ENCODE data around the gene BMPR1A.

The BMPR1A gene

GRCh38 chr10:86802473-86803108 is 46.2 kb downstream of the BMPR1A start:
- H3K27ac ChIP-seq (ENCODE audit: low read length), result no peak overlapping the region
- H3K27me3 ChIP-seq (ENCODE audit: low read depth, low read length), result no peaks in the 10 kb centered on the region
- H3K79me2 ChIP-seq (ENCODE audit: low read length), result peaks cover 8% of the 10 kb centered on the region

DNA sequence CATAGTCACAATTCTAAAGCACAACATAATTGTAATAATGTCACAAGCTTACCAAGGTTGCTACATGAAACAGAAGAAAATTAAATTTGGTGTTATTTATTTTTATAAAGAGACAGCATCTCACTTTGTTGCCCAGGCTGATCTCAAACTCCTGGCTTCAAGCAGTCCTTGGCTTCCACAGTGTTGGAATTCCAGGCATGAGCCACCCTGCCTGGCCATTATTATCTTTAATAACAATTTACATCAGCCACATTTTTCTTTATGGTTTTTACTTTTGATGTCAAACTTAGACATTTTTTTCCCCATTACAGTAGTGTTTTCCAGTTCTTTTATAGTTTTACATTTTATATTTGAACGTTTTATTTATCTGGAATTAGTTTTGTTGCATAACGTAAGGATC is 46.7 kb downstream of the BMPR1A start:
- peaks cover 26% of the 10 kb centered on the region for H4K20me1 ChIP-seq (ENCODE audit: insufficient read depth, low read length)
- H3K9ac ChIP-seq (ENCODE audit: low read length), result no peak overlapping the region
- no peak overlapping the region for H3K4me2 ChIP-seq (ENCODE audit: low read length)
- H3K4me3 ChIP-seq (ENCODE audit: low read length), result no peak overlapping the region
- no peaks in the 10 kb centered on the region for H3K9me3 ChIP-seq (ENCODE audit: insufficient read depth, low read length)
- TF ChIP-seq EZH2phosphoT487 (IDR thresholded peaks at IDR 0.05; ENCODE audit: low read depth) (no peak), CTCF (IDR thresholded peaks at IDR 0.05; ENCODE audit: low read depth, low read length) (no peak)
- no peak overlapping the region for H2AFZ ChIP-seq (ENCODE audit: low read depth, low read length)
- no peak overlapping the region for H3K27ac ChIP-seq (ENCODE audit: low read length)
- H3K4me1 ChIP-seq (ENCODE audit: low read length), result peaks cover 23% of the 10 kb centered on the region
- H3K36me3 ChIP-seq (replicated peaks; ENCODE audit: low read depth, low read length), result no peaks in the 10 kb centered on the region
- H3K79me2 ChIP-seq (ENCODE audit: low read length), result peaks cover 8% of the 10 kb centered on the region
- no peaks in the 10 kb centered on the region for H3K27me3 ChIP-seq (ENCODE audit: low read depth, low read length)

More at GRCh38 chr10:86802473-86803108, 46.2 kb downstream of the BMPR1A start:
- H3K4me3 ChIP-seq (ENCODE audit: low read length), result no peak overlapping the region
- H3K4me2 ChIP-seq (ENCODE audit: low read length), result peak overlapping the region; percentile 28; the same call in 1 of the 2 replicates
- peaks cover 27% of the 10 kb centered on the region for H4K20me1 ChIP-seq (ENCODE audit: insufficient read depth, low read length)
- H2AFZ ChIP-seq (ENCODE audit: low read depth, low read length), result no peak overlapping the region
- TF ChIP-seq EZH2phosphoT487 (IDR thresholded peaks at IDR 0.05; ENCODE audit: low read depth) (no peak), CTCF (IDR thresholded peaks at IDR 0.05; ENCODE audit: low read depth, low read length) (no peak)
- no peaks in the 10 kb centered on the region for H3K9me3 ChIP-seq (ENCODE audit: insufficient read depth, low read length)
- H3K9ac ChIP-seq (ENCODE audit: low read length), result no peak overlapping the region
- H3K36me3 ChIP-seq (replicated peaks; ENCODE audit: low read depth, low read length), result no peaks in the 10 kb centered on the region
- H3K4me1 ChIP-seq (ENCODE audit: low read length), result peaks cover 23% of the 10 kb centered on the region

DNA sequence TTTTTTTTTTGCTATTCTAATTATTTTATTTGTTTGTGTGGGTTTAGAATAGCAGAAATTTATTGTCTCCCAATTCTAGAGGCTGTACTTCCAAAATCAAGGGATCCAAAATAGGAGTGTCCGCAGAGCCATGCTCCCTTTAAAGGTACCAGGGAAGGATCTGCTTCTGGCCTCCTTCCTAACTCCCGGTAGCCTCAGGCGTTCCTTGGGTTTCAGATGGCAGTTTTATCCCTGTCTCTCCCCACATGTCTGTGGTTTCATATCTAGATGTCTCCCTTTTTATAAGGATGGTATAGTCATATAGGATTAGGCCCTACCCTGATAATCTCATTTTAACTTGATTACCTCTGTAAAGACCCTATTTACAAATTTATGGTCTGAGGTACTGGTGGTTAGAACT is 48.4 kb downstream of the BMPR1A start:
- no peaks in the 10 kb centered on the region for H3K36me3 ChIP-seq (replicated peaks; ENCODE audit: low read depth, low read length)
- no peaks in the 10 kb centered on the region for H3K9me3 ChIP-seq (ENCODE audit: insufficient read depth, low read length)
- H3K27me3 ChIP-seq (ENCODE audit: low read depth, low read length), result no peaks in the 10 kb centered on the region
- no peak overlapping the region for H2AFZ ChIP-seq (ENCODE audit: low read depth, low read length)
- no peak overlapping the region for H3K9ac ChIP-seq (ENCODE audit: low read length)
- no peak overlapping the region for H3K4me2 ChIP-seq (ENCODE audit: low read length)
- H3K4me1 ChIP-seq (ENCODE audit: low read length), result peaks cover 11% of the 10 kb centered on the region
- TF ChIP-seq CTCF (IDR thresholded peaks at IDR 0.05; ENCODE audit: low read depth, low read length) (no peak), EZH2phosphoT487 (IDR thresholded peaks at IDR 0.05; ENCODE audit: low read depth) (no peak)
- H4K20me1 ChIP-seq (ENCODE audit: insufficient read depth, low read length), result peaks cover 14% of the 10 kb centered on the region
- H3K4me3 ChIP-seq (ENCODE audit: low read length), result no peak overlapping the region
- peaks cover 4% of the 10 kb centered on the region; the same call in 1 of the 2 replicates for H3K79me2 ChIP-seq (ENCODE audit: low read length)
- H3K27ac ChIP-seq (ENCODE audit: low read length), result no peak overlapping the region

DNA sequence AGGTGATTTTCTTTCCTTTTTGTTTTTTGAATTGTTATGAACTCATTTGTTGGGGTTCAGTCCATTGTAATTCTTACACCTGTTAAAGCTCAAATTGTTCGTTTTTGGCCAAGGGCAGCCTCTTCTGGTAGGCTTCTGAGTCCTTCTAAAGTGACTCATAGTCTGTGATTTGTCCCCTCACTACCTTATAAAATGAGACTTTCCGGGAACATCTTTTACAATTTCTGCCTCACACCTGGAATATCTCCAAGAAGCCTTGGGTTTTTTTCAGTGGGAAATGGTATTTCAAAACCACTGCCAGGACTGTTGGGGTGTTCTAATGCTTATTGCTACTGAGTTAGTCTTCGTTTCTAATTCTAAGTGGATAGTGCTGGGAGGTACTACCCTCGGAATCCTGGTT is 56.7 kb downstream of the BMPR1A start:
- Histone ChIP-seq H3K27me3 (ENCODE audit: low read depth, low read length) (no peaks in the 10 kb centered on the region), H3K4me1 (ENCODE audit: low read length) (no peaks in the 10 kb centered on the region), H4K20me1 (ENCODE audit: insufficient read depth, low read length) (peaks cover 25% of the 10 kb centered on the region), H3K36me3 (replicated peaks; ENCODE audit: low read depth, low read length) (no peaks in the 10 kb centered on the region), H3K79me2 (ENCODE audit: low read length) (peaks cover 35% of the 10 kb centered on the region), H3K4me3 (ENCODE audit: low read length) (no peak overlapping the region), H3K27ac (ENCODE audit: low read length) (no peak overlapping the region), H3K4me2 (ENCODE audit: low read length) (no peak overlapping the region), H3K9ac (ENCODE audit: low read length) (no peak overlapping the region), H3K9me3 (ENCODE audit: insufficient read depth, low read length) (no peaks in the 10 kb centered on the region), H2AFZ (ENCODE audit: low read depth, low read length) (no peak overlapping the region)
- TF ChIP-seq EZH2phosphoT487 (IDR thresholded peaks at IDR 0.05; ENCODE audit: low read depth) (no peak), CTCF (IDR thresholded peaks at IDR 0.05; ENCODE audit: low read depth, low read length) (no peak)

Data from OCI-LY3 (cell line).